PC-3 (cell line): ENCODE data around the gene KCNC2.

ENCODE experiments used
- EZH2 ChIP-seq: fragments of 300-600 bp; sonication (generic); IDR thresholded peaks from one replicate; pipeline ENCODE4 v1.6.1; 2017; ENCODE audit warnings: antibody characterized with exemption, mild to moderate bottlenecking, low read length; ENCODE audit not compliant: unreplicated experiment
- TF ChIP-seq, protein P1 (sequence below): fragments of 300-600 bp; sonication (generic); conservative IDR thresholded peaks from 2 replicates; pipeline ENCODE4 v1.5.1; 2017; ENCODE audit warnings: antibody characterized with exemption, low read depth, mild to moderate bottlenecking, low read length

DNA sequence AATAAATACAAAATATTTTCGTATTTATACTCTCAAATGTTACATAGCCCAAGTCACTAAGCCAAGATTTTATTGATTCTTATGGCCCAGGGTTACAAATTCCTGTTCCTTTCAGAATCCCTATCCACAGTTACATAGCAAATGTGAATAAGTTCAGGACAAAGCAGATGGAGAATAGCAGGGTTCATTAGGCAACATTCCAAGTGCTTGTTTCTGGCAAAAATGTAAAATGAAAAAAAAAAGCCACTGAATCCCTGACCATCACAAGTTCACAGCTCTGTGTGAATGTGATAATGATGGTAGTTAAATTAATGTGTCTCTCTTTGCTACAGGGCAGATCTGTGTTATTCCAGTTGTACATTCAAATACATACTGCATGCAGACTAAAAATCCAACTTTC is 74.6 kb downstream of the KCNC2 start:
- TF ChIP-seq, protein P1, sequence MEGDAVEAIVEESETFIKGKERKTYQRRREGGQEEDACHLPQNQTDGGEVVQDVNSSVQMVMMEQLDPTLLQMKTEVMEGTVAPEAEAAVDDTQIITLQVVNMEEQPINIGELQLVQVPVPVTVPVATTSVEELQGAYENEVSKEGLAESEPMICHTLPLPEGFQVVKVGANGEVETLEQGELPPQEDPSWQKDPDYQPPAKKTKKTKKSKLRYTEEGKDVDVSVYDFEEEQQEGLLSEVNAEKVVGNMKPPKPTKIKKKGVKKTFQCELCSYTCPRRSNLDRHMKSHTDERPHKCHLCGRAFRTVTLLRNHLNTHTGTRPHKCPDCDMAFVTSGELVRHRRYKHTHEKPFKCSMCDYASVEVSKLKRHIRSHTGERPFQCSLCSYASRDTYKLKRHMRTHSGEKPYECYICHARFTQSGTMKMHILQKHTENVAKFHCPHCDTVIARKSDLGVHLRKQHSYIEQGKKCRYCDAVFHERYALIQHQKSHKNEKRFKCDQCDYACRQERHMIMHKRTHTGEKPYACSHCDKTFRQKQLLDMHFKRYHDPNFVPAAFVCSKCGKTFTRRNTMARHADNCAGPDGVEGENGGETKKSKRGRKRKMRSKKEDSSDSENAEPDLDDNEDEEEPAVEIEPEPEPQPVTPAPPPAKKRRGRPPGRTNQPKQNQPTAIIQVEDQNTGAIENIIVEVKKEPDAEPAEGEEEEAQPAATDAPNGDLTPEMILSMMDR, result no peak
- TF ChIP-seq EZH2, result no peak
